ENCODE measurements around the gene NIPBL.

The NIPBL gene

GRCh38 chr5:36948041-36948440, 71.5 kb downstream of the NIPBL start:
- TF ChIP-seq EZH2phosphoT487 (conservative IDR thresholded peaks at IDR 0.05; ENCODE audit: low read length): no peak
- no peak for TF ChIP-seq CTCF (IDR thresholded peaks at IDR 0.05; ENCODE audit: insufficient read depth, low read length, poor library complexity, severe bottlenecking)
- H3K79me2 ChIP-seq (ENCODE audit: insufficient read depth, low read length): peaks cover 94% of the 10 kb centered on the region
- H2AFZ ChIP-seq (ENCODE audit: low read depth, low read length, severe bottlenecking): no peak overlapping the region
- H3K9me3 ChIP-seq (ENCODE audit: insufficient read depth, low read length): no peaks in the 10 kb centered on the region
- H3K4me3 ChIP-seq (ENCODE audit: insufficient read depth, low read length, poor library complexity, severe bottlenecking): no peak overlapping the region
- H3F3A ChIP-seq (ENCODE audit: insufficient read depth): peaks cover 19% of the 10 kb centered on the region
- peaks cover 47% of the 10 kb centered on the region for H4K20me1 ChIP-seq (ENCODE audit: low read depth, low read length)
- no peaks in the 10 kb centered on the region for H3K9me2 ChIP-seq (replicated peaks; ENCODE audit: insufficient read depth, low read length)
- H3K4me2 ChIP-seq (ENCODE audit: low read depth, low read length, poor library complexity, severe bottlenecking): no peak overlapping the region
- H3K27me3 ChIP-seq (ENCODE audit: low read length): no peaks in the 10 kb centered on the region
- H3K27ac ChIP-seq (ENCODE audit: low read depth, low read length): no peak overlapping the region
- no peaks in the 10 kb centered on the region for H3K36me3 ChIP-seq (ENCODE audit: low read length)
- H3K9ac ChIP-seq (ENCODE audit: low read length): no peak overlapping the region

DNA sequence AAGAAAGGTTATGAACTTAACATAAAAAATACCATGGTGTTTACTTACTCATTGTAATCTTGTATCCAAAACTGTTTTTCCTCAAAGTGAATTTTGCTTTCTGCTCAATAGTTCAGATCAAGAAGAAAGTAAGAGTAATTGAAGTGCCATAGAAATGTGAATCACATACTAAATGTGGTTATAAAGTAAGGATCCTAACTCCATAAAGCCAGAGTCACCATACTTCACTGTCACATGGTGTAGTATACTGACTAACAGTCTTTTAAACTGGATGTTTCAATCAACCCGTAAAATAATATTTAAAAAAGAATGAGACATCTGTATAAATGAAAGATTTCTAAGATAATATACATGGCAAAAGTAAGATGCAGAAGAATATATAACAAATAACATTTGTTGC, 72.1 kb downstream of the NIPBL start:
- Histone ChIP-seq H3K9me2 (replicated peaks; ENCODE audit: insufficient read depth, low read length) (no peaks in the 10 kb centered on the region), H3K4me3 (ENCODE audit: insufficient read depth, low read length, poor library complexity, severe bottlenecking) (no peak overlapping the region), H2AFZ (ENCODE audit: low read depth, low read length, severe bottlenecking) (no peak overlapping the region), H3K36me3 (ENCODE audit: low read length) (no peaks in the 10 kb centered on the region), H3K79me2 (ENCODE audit: insufficient read depth, low read length) (peaks cover 96% of the 10 kb centered on the region), H3K9me3 (ENCODE audit: insufficient read depth, low read length) (no peaks in the 10 kb centered on the region), H3K27ac (ENCODE audit: low read depth, low read length) (no peak overlapping the region), H4K20me1 (ENCODE audit: low read depth, low read length) (peaks cover 46% of the 10 kb centered on the region), H3K4me2 (ENCODE audit: low read depth, low read length, poor library complexity, severe bottlenecking) (no peak overlapping the region), H3K9ac (ENCODE audit: low read length) (no peak overlapping the region), H3F3A (ENCODE audit: insufficient read depth) (peaks cover 19% of the 10 kb centered on the region), H3K27me3 (ENCODE audit: low read length) (no peaks in the 10 kb centered on the region)
- TF ChIP-seq EZH2phosphoT487 (conservative IDR thresholded peaks at IDR 0.05; ENCODE audit: low read length) (no peak), CTCF (IDR thresholded peaks at IDR 0.05; ENCODE audit: insufficient read depth, low read length, poor library complexity, severe bottlenecking) (no peak)

- no peaks in the 10 kb centered on the region for H3K36me3 ChIP-seq (ENCODE audit: low read length)
- H4K20me1 ChIP-seq (ENCODE audit: low read depth, low read length): peaks cover 46% of the 10 kb centered on the region
Observed at GRCh38 chr5:36949593-36949992, 73.0 kb downstream of the NIPBL start.

More at GRCh38 chr5:36949593-36949992, 73.0 kb downstream of the NIPBL start:
- Histone ChIP-seq H2AFZ (ENCODE audit: low read depth, low read length, severe bottlenecking) (no peak overlapping the region), H3K4me2 (ENCODE audit: low read depth, low read length, poor library complexity, severe bottlenecking) (no peak overlapping the region), H3K9ac (ENCODE audit: low read length) (no peak overlapping the region), H3K27ac (ENCODE audit: low read depth, low read length) (no peak overlapping the region), H3K4me3 (ENCODE audit: insufficient read depth, low read length, poor library complexity, severe bottlenecking) (no peak overlapping the region), H3K9me3 (ENCODE audit: insufficient read depth, low read length) (no peaks in the 10 kb centered on the region), H3K27me3 (ENCODE audit: low read length) (no peaks in the 10 kb centered on the region), H3K79me2 (ENCODE audit: insufficient read depth, low read length) (peaks cover 94% of the 10 kb centered on the region), H3F3A (ENCODE audit: insufficient read depth) (peaks cover 13% of the 10 kb centered on the region), H3K9me2 (replicated peaks; ENCODE audit: insufficient read depth, low read length) (no peaks in the 10 kb centered on the region)
- no peak for TF ChIP-seq EZH2phosphoT487 (conservative IDR thresholded peaks at IDR 0.05; ENCODE audit: low read length)
- TF ChIP-seq CTCF (IDR thresholded peaks at IDR 0.05; ENCODE audit: insufficient read depth, low read length, poor library complexity, severe bottlenecking): no peak

All from SU-DHL-6 (cell line).